ENCODE data around the gene PZP. TPM values are rescaled to one million over a fixed set of nuclear protein-coding genes. Genes with fewer than 3 reads are reported as not detected.

PZP gene
- not detected in 2 replicates for total RNA-seq

GRCh38 chr12:9208229-9208628, at the start of gene PZP:
TSS of gene PZP (minus strand) at chr12:9208395. CDS start at chr12:9208341, 54 bp downstream.

GRCh38 chr12:9115731-9116559, 92.2 kb downstream of the PZP start, which contains the start of gene A2M:
TSS of gene A2M (minus strand) at chr12:9115919. CDS start at chr12:9115849, 70 bp downstream.

Other genes with a start within 250 kb of the PZP start
- gene KLRG1, start 218.8 kb downstream of the PZP start, total RNA-seq, result 1.1 and 2.0 TPM in 2 replicates
- gene A2M, start 92.5 kb downstream of the PZP start, total RNA-seq, result 1.2 and 8.5 TPM in 2 replicates